GM19043 (cell line): ENCODE measurements around the gene BTG2.

ENCODE experiments used
- ATAC-seq: cut with Tn5 transposase; IDR thresholded peaks from one replicate; pipeline ENCODE4 v1.9.1; 2021; ENCODE audit warnings: low read depth; ENCODE audit not compliant: unreplicated experiment

Gene BTG2

DNA sequence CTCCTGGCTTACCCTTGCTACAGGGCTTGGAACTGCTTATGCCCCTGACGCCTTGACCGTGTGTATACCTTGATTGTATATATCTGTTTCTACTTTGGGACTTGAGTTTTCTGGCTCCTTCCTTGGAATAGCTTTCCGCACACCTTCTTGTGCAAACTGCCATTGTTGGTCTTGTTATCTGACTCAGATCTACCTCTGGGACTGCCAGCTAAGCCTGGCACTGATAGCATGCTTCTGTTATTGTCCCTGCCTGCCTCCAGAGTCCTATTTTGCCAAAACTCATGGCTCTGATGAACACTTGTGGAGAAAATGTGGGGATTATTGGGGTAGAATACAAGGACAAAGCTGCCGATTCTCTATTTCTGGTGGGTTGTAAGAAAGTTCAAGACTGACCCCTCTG, 30.2 kb downstream of the BTG2 start:
- no peak for ATAC-seq

DNA sequence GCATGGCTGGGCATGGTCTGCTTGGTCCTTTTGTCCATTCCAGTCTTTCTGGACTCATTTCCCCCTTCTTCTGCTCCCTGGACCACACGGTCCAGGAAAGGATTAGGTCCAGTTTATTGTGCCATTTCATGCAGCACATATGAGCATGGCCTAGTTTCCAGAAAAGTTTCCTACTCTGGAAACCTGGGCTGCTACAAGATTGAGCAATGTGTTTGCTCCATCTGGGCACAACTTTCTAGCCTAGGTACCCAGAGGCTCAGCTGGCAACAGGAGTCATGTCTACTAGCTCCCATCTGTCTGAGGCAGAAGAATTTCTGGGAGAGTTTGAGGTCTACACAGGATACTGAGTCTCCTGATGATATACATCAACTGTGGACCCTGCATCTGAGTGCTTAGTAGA, 30.8 kb downstream of the BTG2 start:
- ATAC-seq, result no peak

DNA sequence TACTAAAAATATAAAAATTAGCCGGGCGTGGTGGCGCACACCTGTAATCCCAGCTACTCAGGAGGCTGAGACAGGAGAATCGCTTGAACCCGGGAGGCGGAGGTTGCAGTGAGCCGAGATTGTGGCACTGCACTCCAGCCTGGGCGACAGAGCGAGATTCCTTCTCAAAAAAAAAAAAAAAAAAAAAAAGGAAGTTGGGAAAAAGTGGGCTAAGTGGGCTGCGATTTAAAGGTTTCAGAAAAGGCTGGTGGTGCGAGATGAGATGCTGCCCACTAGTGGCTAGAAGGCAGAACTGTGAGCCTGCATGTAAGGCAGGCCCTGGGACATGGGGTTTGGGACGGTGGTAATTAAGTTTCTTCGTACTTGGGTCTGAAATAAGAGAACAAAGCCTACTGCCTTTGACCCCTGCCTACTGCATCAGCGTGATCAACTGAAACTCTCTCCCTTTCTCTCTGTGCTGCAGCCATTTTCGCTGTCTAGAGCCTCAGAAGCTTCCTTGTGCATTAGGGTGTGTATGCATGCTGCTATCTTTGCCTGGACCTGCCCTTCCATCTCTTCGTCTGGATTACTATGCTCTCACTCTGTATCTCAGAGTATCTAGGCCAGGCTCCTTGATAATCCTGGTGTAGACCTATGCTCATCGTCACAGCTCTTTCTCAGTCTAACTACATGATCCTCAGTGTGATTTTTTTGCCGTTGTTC, 33.2 kb downstream of the BTG2 start:
- ATAC-seq, result no peak

DNA sequence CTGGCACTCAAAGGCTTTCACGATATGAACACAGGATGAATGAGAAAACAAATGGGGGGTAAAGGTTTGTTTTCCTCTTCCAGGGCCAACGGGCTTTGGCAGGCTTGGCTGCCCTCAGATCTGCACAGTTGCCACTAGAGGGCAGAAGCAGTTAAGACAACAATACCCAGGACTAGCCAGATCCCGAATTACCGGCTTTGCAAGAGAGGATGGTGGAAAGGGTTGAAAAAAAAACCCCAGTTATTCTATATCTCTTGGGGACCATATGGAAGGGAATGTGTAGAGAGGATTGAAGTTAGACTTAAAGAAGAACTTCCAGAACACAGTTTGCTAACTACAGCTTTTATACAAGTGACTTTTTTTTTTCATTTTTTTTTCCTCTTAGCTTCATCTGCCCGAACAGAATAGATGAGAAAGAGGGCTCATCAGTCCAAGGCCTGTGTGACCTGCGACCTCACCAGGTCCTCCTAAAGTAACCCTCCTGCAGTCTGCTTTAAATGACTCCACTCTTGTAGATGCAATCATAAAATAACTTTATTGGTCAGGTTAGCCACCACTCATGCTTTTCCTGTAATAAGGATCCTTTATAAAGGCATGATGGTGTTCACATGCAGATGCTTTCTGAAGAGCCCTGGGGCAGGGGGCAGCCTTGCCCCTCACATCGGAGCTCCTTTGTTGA, 34.9 kb downstream of the BTG2 start:
- ATAC-seq, result no peak

DNA sequence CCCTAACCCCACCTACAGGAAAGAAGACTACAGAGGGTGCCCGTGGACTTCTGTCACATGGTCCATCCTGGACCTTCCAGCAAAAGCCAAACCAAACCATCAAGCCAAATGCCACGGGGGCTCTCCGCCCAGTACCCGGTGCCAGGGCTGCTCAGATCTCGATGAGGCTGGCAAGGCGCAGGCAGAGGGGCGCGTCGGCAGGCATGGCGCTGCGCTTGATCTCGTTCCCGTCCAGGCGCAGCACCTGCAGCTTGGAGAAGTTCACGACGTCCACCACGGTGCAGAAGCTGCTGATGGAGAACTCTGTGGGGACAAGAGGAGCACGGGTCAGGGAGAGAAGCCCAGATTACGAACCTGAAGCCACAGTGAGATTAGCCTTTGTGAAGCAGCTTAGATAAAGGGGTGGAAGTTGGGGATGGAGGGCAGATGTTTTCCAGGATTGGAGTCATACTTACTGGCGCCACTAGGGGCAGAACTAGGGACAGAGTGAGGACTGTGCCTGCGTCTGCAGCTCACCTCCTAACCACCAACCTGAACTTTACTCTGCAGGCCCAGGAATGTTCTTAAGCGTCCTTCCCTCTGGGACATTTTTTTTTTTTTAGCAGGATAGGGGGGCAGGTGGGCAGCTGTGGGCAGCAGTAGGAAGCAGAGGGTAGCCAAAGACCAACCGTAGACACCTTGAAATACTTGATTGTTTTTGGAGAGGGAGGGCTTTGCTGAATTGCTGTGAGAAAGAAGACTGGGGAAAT, 37.0 kb downstream of the BTG2 start:
- no peak for ATAC-seq

DNA sequence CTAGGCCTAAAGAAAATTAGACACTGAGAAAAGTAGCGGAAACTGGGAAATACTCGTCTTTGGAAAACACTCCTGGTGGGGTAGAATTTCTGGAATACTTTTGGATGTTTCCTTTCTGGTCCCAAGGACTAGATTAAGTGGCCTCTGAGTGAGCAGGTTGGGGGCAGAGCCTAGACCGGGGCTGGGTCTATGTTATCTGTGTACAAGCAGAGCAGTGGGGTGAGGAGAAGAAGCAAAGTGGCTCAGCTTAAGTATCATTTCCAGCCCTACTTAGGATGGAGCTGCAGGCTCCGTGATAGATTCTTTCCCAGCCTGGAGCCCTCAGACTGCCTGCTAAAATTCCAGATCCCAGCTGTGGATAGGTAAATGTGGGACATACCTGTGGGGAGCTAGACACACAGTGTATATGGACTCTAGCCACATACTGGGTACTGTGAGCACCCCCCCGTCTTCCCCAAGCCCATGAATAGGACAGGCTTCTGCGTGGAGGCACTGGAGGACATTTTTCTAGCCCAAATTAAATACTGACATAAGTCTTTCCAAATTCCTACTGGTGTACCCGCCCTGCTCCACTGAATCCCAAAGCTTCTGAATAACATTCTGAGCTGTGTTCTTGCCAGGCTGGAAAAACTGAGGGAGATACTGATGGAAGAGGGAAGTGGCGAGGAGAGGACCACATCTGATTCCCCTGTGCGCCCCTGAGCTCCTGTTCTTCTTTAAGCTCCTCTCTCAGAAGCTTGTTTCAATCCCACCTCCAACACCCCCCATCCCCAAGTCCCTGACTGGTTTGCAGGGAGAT, 38.8 kb downstream of the BTG2 start:
- ATAC-seq, result no peak

DNA sequence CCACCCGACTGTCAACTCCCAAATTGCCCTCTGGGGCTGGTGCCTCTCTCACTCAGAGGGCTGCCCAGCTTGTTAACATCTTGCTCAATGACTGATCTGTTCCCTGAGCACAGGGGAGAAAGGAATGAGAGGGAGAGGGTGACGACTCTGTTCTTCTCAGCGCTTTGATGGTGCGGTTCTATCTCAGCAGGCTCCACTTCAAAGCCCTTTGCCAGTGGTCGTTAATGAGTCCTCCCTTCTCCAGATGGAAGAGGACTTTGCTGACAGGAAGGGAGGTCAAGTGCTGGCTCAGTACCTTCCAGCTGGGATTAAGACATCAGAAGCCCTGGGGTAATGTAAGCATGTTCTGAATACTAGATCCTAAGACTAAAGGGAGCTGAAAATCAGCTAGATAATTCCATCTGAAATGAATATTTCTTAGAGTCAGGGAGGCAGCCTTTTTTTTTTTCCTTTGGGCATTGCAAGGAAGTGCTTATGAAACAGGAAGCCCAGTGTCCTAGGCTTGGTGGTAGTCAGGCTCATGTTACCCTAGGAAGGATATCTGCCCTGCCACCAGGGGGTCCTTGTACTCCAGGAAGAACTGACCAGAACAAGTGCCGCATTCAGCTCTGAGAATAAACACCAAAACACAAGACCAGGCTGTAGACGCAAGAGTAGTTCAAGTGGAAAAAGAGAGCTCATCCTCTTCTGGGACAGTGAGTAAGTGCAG, 40.9 kb downstream of the BTG2 start:
- ATAC-seq, result no peak

DNA sequence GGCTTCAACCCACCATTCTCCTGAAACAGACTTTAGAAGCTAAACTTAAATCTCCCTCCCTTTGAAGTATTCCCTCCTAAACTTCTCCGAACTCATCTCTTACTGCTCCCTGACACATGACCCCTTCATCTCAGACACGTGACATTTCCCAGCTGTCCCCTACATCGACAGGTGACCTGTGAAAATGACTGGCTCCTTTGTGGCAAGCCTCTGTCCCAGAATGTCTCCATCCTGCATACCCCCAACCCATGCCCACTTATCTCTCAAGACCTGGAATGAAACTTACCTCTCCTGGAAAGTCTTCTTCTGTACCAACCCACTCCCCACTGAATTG, 41.4 kb downstream of the BTG2 start:
- ATAC-seq, result no peak

DNA sequence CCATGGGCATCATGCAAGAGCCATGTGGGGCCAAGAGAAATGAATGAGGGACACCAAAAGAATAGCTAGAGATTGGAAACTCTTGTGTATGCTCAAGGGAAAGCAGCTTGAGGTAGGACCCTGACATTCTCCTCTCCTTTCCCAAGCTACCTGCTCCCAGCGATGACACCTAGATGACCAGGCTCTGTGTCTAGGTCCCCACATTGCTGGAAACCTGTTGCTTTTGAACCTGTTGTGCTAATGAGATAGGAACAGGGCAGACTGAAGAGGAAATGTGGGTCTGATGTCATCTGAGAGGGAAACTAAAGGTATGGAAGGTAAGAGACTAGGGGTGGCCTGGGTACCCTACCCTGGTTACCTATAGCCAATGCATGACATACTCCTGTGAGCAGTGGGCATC, 43.8 kb downstream of the BTG2 start:
- ATAC-seq, result no peak

DNA sequence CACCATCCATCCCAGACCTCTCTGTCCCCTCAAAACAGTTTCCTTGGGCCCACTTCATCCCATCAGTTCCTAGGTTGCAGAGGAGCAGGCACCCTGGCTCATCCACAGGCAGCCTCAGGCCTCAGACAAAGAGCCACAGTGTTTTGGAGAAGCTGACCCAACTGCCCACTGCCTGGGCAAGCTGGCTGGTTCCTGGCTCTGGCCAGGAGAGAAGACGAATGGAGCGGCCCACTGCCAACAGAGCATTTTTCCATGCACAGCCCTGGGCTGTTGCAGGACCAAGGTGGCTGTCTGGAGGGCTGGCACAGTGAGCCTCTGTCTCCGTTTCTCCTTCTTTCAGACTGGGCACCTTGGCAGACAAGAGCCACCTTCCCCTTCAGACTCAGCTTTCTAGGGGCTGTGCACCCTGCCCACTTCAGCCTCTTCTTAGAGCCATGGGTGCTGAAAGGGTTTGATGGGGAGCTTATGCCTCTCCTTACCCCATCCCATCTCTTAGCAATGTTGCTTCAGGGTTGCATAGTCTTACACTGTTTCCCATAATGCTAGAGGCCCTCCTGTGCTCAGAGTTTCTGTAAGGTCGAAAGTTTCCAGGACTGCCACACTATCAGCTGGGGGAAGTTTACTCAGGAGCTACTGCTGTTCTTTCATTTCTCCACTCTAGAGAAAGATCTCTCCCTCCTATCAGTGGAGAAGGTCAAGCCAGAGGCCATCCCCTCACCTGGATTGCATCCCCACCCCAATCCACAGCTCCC, 44.6 kb downstream of the BTG2 start:
- no peak for ATAC-seq

DNA sequence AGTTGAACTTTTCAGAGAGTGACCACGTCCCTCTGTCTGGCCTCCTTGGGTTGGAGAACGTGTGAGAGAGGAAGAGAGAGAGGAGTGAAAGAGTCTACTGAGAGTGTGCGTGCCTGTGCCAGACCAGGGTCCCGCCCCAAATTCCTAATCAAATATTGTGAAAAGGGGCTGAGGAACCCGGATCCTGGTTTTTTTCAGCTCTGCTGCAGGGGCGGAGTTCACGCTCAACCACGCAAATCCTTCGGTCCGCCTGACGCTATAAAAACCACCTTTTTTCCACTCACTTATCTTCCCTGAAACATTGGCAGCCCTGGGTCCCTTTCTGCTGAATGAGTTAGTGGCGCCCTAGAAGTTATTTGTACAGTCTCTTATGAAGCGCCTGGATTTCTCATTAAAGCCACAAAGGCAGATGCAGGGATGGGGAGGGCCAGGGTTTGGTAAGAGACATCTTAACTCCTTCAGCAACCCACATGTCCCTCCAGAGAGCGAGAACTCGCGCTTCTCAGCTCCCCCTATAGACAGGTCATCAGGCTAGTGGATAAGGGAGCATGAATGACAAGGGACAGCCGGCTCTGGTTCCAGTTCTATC, 45.8 kb downstream of the BTG2 start, which contains the start of gene FMOD:
FMOD (minus strand) TSS at position 86 of the 589 bp plus-strand sequence. CDS start 2,852 bp downstream, outside the sequence.
- ATAC-seq, result no peak

DNA sequence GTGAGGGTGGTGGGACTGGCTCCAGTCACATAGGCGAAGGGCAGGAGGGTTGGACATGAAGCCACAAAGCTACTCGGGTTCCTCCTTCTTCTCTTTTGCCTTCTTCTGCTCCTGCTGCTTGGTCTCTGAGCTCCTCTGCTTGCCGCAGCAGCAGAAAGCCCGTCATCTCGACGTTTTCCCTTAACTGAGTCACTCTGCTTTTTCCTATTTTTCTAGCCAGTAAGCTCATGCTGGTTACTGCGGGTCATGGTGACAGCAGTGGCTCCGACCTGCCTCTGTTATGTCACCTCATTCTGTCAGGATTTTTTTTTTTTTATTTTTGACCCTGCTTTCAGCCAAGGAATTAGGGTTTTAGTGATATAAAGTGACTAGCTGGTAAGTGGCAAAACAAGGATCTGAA, 48.2 kb downstream of the BTG2 start:
- no peak for ATAC-seq

DNA sequence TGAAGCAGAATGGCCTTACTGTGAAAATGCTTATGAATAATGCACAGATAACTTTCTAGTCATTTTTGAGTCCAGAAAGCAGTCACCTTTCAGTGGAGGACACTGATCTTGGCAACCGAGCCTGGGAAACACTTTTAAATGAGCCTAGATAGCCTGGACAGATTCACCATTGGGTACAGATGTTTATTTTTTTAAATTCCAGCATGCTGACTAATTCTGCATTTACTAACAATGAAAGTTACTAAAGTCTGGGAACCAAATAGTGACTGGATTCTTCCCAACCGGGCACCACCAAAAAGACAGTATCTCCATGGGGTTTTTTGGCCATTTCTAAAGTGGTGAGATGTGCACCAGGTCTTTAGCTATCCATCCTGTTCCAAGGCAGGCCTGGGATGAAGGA, 48.9 kb downstream of the BTG2 start:
- no peak for ATAC-seq

DNA sequence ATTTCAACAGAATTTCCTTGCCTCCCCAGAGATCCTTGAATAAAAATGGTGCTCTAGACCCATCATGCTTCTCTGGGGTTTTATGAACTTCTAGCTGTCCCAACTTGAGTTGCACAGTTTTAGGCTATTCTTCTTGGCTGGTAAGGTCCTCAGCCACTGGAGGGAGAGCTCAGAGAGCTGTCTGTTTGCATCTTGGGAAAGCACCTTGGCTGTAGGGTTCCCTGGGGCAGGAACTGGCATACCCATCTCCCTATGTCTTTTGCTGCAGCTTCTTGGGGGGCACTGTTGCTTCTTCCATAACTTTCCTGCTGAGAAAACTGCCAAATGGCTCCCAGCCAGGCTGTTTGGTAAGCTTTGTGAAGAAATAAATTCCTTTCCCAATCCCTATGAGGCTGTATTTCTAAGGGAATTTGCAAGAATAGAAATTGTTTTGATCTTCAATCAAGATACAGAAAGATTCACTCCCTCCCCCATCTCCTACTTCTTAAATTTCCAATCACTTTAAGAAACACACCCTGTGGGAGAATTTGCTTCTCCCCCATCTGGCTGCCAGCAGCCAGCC, 53.8 kb downstream of the BTG2 start:
- ATAC-seq, result no peak
